HepG2 (cell line): ENCODE data around the gene TMEM80. TPM values are rescaled to one million over a fixed set of nuclear protein-coding genes. Genes with fewer than 3 reads are reported as not detected.

ENCODE experiments used
- ATAC-seq: fragments of 200-7000 bp; cut with Tn5 transposase; 3 replicates; pipeline ENCODE4 v1.9.1; 2020; ENCODE audit warnings: mild to moderate bottlenecking, moderate library complexity
- BruUV-seq: library from RNA; stranded (reverse); fragments of 400-500 nt; replicated peaks from 2 replicates; lab custom pipeline; 2021; lab: Mats Ljungman, UMichigan
- CTCF ChIA-PET: fragments of 300-600 bp; formaldehyde crosslinking; extraction: SDS; loops from one replicate; lab custom pipeline; 2021; ENCODE audit warnings: low total read pairs, inconsistent platforms, low intra/inter-chr PET ratio; lab: Yijun Ruan, JAX
- POLR2A ChIA-PET: fragments of 350-600 bp; sonication (Branson Sonifier 250); formaldehyde crosslinking; loops from one replicate; lab custom pipeline; 2020; ENCODE audit warnings: antibody characterized with exemption, inconsistent platforms; lab: Yijun Ruan, JAX
- DNase-seq: peaks from one replicate; pipeline ENCODE4 v3.0.0-alpha.2; 2015; ENCODE audit warnings: low spot score
- FAIRE-seq: peaks from 3 replicates; lab custom pipeline; 2011; peaks lifted over from hg19 to GRCh38; lab: Jason Lieb, UNC
- H2AFZ ChIP-seq: one replicate; pipeline ENCODE4 v1.6.1; 2011; ENCODE audit warnings: low read length, inconsistent platforms
- H3K27ac ChIP-seq: fragments of 300-600 bp; 3 replicates; pipeline ENCODE4 v1.8.0; 2011; ENCODE audit warnings: mixed run types, mild to moderate bottlenecking, mixed read lengths, low read length, inconsistent platforms; ENCODE audit not compliant: insufficient read depth; ENCODE audit errors: extremely low read length
- H3K27me3 ChIP-seq, 2 experiments: fragments of 200-600 bp in 1 of 2; 2 replicates in 1 of 2; 3 replicates in 1 of 2; pipeline versions ENCODE4 v1.6.0 to v1.8.0; 2011; ENCODE audit warnings: low read length in 2 of 2, mild to moderate bottlenecking in 2 of 2, moderate library complexity in 2 of 2, inconsistent platforms in 1 of 2; ENCODE audit not compliant: insufficient read depth in 2 of 2, control insufficient read depth in 1 of 2
- H3K36me3 ChIP-seq, 2 experiments: fragments of 200-600 bp in 1 of 2; replicated peaks in 1 of 2; 2 replicates in 1 of 2; 3 replicates in 1 of 2; pipeline versions ENCODE4 v1.5.1 to v1.8.0; 2011; ENCODE audit warnings: low read length in 2 of 2, inconsistent platforms in 1 of 2; ENCODE audit not compliant: insufficient read depth in 2 of 2, control insufficient read depth in 1 of 2
- H3K4me1 ChIP-seq: 2 replicates; pipeline ENCODE4 v1.5.1; 2012; ENCODE audit warnings: low read length, inconsistent platforms; ENCODE audit not compliant: insufficient read depth
- H3K4me2 ChIP-seq: 2 replicates; pipeline ENCODE4 v1.6.0; 2011; ENCODE audit warnings: low read depth, low read length, inconsistent platforms
- H3K4me3 ChIP-seq, 3 experiments: fragments of 200-600 bp in 1 of 3; sonication (generic), shearing (Covaris generic) in 1 of 3; replicated peaks in 1 of 3; 2 replicates each; pipeline ENCODE4 v1.5.1; 2011 to 2016; ENCODE audit warnings: low read length in 3 of 3, inconsistent platforms in 2 of 3, low read depth in 2 of 3, mild to moderate bottlenecking in 2 of 3, control low read depth in 1 of 3, mixed read lengths in 1 of 3; ENCODE audit not compliant: insufficient read depth in 1 of 3
- H3K79me2 ChIP-seq: one replicate; pipeline ENCODE4 v1.6.1; 2011; ENCODE audit warnings: low read length, inconsistent platforms; ENCODE audit not compliant: insufficient read depth
- H3K9ac ChIP-seq: 2 replicates; pipeline ENCODE4 v1.6.0; 2011; ENCODE audit warnings: mild to moderate bottlenecking, low read depth, low read length, inconsistent platforms; ENCODE audit not compliant: insufficient read depth
- H3K9me3 ChIP-seq: 2 replicates; pipeline ENCODE4 v1.5.1; 2012; ENCODE audit warnings: mild to moderate bottlenecking, low read length
- H4K20me1 ChIP-seq: 2 replicates; pipeline ENCODE4 v1.6.0; 2011; ENCODE audit warnings: inconsistent platforms, mild to moderate bottlenecking, low read length, moderate library complexity; ENCODE audit not compliant: insufficient read depth
- AGO2 ChIP-seq: fragments of 200-400 bp; formaldehyde crosslinking; optimal IDR thresholded peaks from 2 replicates; pipeline ENCODE3; 2017; ENCODE audit warnings: mild to moderate bottlenecking, low read depth, low read length, moderate library complexity
- ATF2 ChIP-seq: sonication (generic); formaldehyde crosslinking; IDR thresholded peaks from 2 replicates; pipeline ENCODE4 v1.4.0; 2020; ENCODE audit warnings: missing genetic modification reagents
- FOXJ3 ChIP-seq: sonication (generic); formaldehyde crosslinking; IDR thresholded peaks from 2 replicates; pipeline ENCODE4 v1.4.0; 2020; ENCODE audit warnings: missing genetic modification reagents, mild to moderate bottlenecking, borderline replicate concordance
- GMEB1 ChIP-seq: sonication (generic); formaldehyde crosslinking; IDR thresholded peaks from 2 replicates; pipeline ENCODE4 v1.5.1; 2020; ENCODE audit warnings: missing genetic modification reagents, mild to moderate bottlenecking, borderline replicate concordance
- HNRNPK ChIP-seq: fragments of 200-400 bp; formaldehyde crosslinking; IDR thresholded peaks from 2 replicates; pipeline ENCODE4 v1.6.1; 2018; ENCODE audit warnings: low read length, low read depth, moderate library complexity, mild to moderate bottlenecking; ENCODE audit not compliant: poor library complexity, severe bottlenecking
- KDM2A ChIP-seq: sonication (generic); formaldehyde crosslinking; IDR thresholded peaks from 2 replicates; pipeline ENCODE4 v1.4.0; 2020; ENCODE audit warnings: low read depth, missing genetic modification reagents, borderline replicate concordance
- MLLT10 ChIP-seq: sonication (generic); formaldehyde crosslinking; IDR thresholded peaks from 2 replicates; pipeline ENCODE4 v1.4.0; 2020; ENCODE audit warnings: missing genetic modification reagents
- POLR2G ChIP-seq: fragments of 200-400 bp; formaldehyde crosslinking; IDR thresholded peaks from 2 replicates; pipeline ENCODE4 v1.6.1; 2018; ENCODE audit warnings: mild to moderate bottlenecking, low read depth, low read length, moderate library complexity
- PRPF4 ChIP-seq: fragments of 200-400 bp; formaldehyde crosslinking; IDR thresholded peaks from 2 replicates; pipeline ENCODE4 v1.6.1; 2016; ENCODE audit warnings: low read length, low read depth; ENCODE audit not compliant: poor library complexity, severe bottlenecking
- RBFOX2 ChIP-seq: fragments of 200-400 bp; formaldehyde crosslinking; IDR thresholded peaks from 2 replicates; pipeline ENCODE4 v1.6.1; 2017; ENCODE audit warnings: low read depth, mild to moderate bottlenecking, low read length
- RNF2 ChIP-seq: fragments of 450-650 bp; conservative IDR thresholded peaks from 2 replicates; pipeline ENCODE4 v1.6.1; 2016; ENCODE audit warnings: low read depth
- ZFP90 ChIP-seq: sonication (generic); formaldehyde crosslinking; IDR thresholded peaks from 2 replicates; pipeline ENCODE4 v1.8.0; 2022; ENCODE audit warnings: missing genetic modification reagents, mild to moderate bottlenecking, inconsistent platforms, borderline replicate concordance
- ZNF263 ChIP-seq: sonication (generic); formaldehyde crosslinking; IDR thresholded peaks from 2 replicates; pipeline ENCODE4 v1.4.0; 2020; ENCODE audit warnings: missing genetic modification reagents
- ZNF281 ChIP-seq: sonication (generic); formaldehyde crosslinking; IDR thresholded peaks from 2 replicates; pipeline ENCODE4 v1.4.0; 2020; ENCODE audit warnings: missing genetic modification reagents, borderline replicate concordance
- ZNF326 ChIP-seq: sonication (generic); formaldehyde crosslinking; IDR thresholded peaks from 2 replicates; pipeline ENCODE4 v1.4.0; 2020; ENCODE audit warnings: missing genetic modification reagents, borderline replicate concordance
- ZNF775 ChIP-seq: sonication (generic); formaldehyde crosslinking; IDR thresholded peaks from 2 replicates; pipeline ENCODE4 v1.4.0; 2020; ENCODE audit warnings: missing genetic modification reagents, mild to moderate bottlenecking, moderate library complexity, borderline replicate concordance
- WGBS: methylation state at CpG from one replicate; pipeline ENCODE4 v1.1.6; 2017; ENCODE audit warnings: low lambda C conversion rate; 5-methylcytosine and 5-hydroxymethylcytosine counted together
- in situ Hi-C: cut with HindIII; loops from 2 replicates; pipeline ENCODE4 v1.10.0; 2017; ENCODE audit warnings: low pct_unique_long_range_greater_than_20kb; ENCODE audit not compliant: extremely low pct_ligation_motif_present
- intact Hi-C: fragments of 100-400 bp; cut with micrococcal nuclease; formaldehyde crosslinking; loops from one replicate; pipeline ENCODE4 v1.10.0; 2022; ENCODE audit not compliant: unreplicated experiment
- polyA plus RNA-seq, 8 experiments: library from polyadenylated mRNA; depleted of rRNA in 3 of 8; stranded (reverse) in 7 of 8; unstranded in 1 of 8; fragments of >200 nt; fragmentation: Illumina TruSeq in 4 of 8; extraction: Trizol in 4 of 8; gene quantifications; 2 replicates each; pipeline versions ENCODE4 v1.2.1 to v1.2.3, GENCODE V29; 2011 to 2016; ENCODE audit warnings: low read depth in 4 of 8, missing spikeins in 1 of 8, mixed read lengths in 1 of 8; ENCODE audit not compliant: insufficient read depth in 1 of 8
- total RNA-seq, 5 experiments: library from RNA; depleted of rRNA; stranded (reverse); fragments of >200 nt; fragmentation: Illumina TruSeq; extraction: Trizol; gene quantifications; 2 replicates each; pipeline ENCODE4 v1.2.3, GENCODE V29; 2016; ENCODE audit warnings: low read depth in 1 of 5

The TMEM80 gene
- total and polyA plus RNA-seq, 2 of the 13 experiments (the other 11 are each of a cell fraction or from before 2014, with no cell fraction given): 5.6 to 17.1 TPM

- DNase-seq: no peak
- CTCF ChIA-PET: no interaction called here
- in situ Hi-C loops: no loop called here
- 71% methylated on average over 4 of the region's 27 CpGs for WGBS
- no peak for ATAC-seq
- Histone ChIP-seq H3K36me3 (no peaks in the 10 kb centered on the region; a peak in 1 of 5 replicates), H3K4me3 (peak overlapping the region in 1 of 3 experiments; percentile 50; a peak in 2 of 6 replicates), H3K27ac (peak overlapping the region; percentile 62), H3K4me1 (peaks cover 74% of the 10 kb centered on the region), H3K79me2 (peaks cover 45% of the 10 kb centered on the region), H4K20me1 (0 out of 2 replicates have a peak, but pooled peaks cover 5% of the 10 kb centered on the region), H3K4me2 (peak overlapping the region; percentile 59), H3K9ac (peak overlapping the region; percentile 36; the same call in 1 of the 2 replicates), H3K27me3 (no peaks in the 10 kb centered on the region; a peak in 1 of 5 replicates), H3K9me3 (no peaks in the 10 kb centered on the region), H2AFZ (no peak overlapping the region)
- intact Hi-C loops: loop anchor here (10.0 kb wide), 1 partner anchor 55 kb away; no protein-coding TSS in a partner anchor
- no TSS peak for BruUV-seq
- FAIRE-seq: no peak
- POLR2A ChIA-PET: interaction anchor here (7.9 kb wide), 1 partner anchor 12 kb away, joined by 191 read pairs; the partner anchor contains the start of genes DEAF1 and TMEM80
- TF ChIP-seq MLLT10 (CRISPR knock-in tag) (no peak), FOXJ3 (CRISPR knock-in tag) (no peak), RBFOX2 (peak; percentile 71), ZFP90 (CRISPR knock-in tag) (no peak), ATF2 (CRISPR knock-in tag) (no peak), ZNF281 (CRISPR knock-in tag) (peak; percentile 51; the same call in 1 of the 2 replicates), ZNF775 (no peak), HNRNPK (peak; percentile 1), PRPF4 (peak; percentile 49), RNF2 (no peak), ZNF326 (CRISPR knock-in tag) (0 out of 2 replicates have a peak, but pooled peaks have one; percentile 22), GMEB1 (CRISPR knock-in tag) (no peak), AGO2 (peak; percentile 90), KDM2A (0 out of 2 replicates have a peak, but pooled peaks have one; percentile 17), POLR2G (peak; percentile 32), ZNF263 (CRISPR knock-in tag) (no peak)
These were observed 13.7 kb downstream of the TMEM80 start for GRCh38 chr11:709109-709997.
